ENCODE data around the gene VRK2.

DNA sequence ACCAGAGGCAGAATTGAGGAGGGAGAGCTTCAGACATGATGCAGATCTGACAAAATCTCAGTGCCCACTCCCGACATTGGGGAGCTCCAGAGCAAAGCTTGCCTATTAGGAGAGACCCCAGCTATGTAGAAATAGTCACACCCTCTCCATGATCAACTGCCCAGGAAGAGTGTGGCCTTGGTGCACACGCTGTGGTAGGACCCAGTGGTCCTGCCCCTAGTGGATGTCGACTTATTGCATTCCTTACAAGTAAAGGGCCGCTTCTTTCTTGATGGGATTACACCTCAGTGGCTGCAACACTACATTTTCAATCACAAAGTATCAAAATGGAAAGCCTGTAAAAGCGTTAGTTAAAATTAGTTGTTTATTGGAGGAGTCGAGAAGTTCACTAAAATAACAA, 64.2 kb downstream of the VRK2 start:
- no peak for TF ChIP-seq POLR2A (IDR thresholded peaks at IDR 0.05)
- TF ChIP-seq, protein P1, sequence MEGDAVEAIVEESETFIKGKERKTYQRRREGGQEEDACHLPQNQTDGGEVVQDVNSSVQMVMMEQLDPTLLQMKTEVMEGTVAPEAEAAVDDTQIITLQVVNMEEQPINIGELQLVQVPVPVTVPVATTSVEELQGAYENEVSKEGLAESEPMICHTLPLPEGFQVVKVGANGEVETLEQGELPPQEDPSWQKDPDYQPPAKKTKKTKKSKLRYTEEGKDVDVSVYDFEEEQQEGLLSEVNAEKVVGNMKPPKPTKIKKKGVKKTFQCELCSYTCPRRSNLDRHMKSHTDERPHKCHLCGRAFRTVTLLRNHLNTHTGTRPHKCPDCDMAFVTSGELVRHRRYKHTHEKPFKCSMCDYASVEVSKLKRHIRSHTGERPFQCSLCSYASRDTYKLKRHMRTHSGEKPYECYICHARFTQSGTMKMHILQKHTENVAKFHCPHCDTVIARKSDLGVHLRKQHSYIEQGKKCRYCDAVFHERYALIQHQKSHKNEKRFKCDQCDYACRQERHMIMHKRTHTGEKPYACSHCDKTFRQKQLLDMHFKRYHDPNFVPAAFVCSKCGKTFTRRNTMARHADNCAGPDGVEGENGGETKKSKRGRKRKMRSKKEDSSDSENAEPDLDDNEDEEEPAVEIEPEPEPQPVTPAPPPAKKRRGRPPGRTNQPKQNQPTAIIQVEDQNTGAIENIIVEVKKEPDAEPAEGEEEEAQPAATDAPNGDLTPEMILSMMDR (IDR thresholded peaks at IDR 0.05), result no peak
